AG09309 (cell line): ENCODE data around the gene FLT3.

Experiments
- DNase-seq: peaks from one replicate; pipeline ENCODE4 v3.0.0-alpha.2; 2010; ENCODE audit warnings: low read depth
- H3K4me3 ChIP-seq: 2 replicates; pipeline ENCODE4 v1.5.1; 2011; ENCODE audit warnings: mild to moderate bottlenecking, low read depth, low read length, moderate library complexity; ENCODE audit not compliant: control insufficient read depth
- TF ChIP-seq, protein P1 (sequence below): IDR thresholded peaks from 2 replicates; pipeline ENCODE4 v1.5.1; 2011; ENCODE audit warnings: mild to moderate bottlenecking, low read depth, low read length, inconsistent platforms; ENCODE audit not compliant: insufficient read depth, control insufficient read depth; ENCODE audit errors: missing control alignments

FLT3 gene

DNA sequence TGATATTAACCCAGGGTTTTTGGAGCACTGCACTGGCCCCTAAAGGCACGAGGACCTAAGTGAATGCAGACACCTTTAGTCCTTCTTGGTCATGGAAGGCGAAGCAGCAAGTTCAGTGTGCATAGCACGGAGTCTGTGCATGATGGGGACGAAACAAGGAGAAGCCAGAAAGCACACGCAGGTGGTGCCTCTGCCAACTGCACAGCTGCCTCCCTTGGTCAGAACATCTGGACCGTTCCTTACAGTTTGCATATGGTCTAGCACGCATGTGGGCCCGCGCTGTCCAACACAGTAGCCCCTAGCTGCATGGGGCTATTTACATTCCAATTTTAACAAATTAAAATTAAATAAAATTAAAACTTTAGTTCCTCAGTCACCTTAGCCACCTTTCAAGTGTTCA lies 44.0 kb downstream of the FLT3 start:
- TF ChIP-seq, protein P1, sequence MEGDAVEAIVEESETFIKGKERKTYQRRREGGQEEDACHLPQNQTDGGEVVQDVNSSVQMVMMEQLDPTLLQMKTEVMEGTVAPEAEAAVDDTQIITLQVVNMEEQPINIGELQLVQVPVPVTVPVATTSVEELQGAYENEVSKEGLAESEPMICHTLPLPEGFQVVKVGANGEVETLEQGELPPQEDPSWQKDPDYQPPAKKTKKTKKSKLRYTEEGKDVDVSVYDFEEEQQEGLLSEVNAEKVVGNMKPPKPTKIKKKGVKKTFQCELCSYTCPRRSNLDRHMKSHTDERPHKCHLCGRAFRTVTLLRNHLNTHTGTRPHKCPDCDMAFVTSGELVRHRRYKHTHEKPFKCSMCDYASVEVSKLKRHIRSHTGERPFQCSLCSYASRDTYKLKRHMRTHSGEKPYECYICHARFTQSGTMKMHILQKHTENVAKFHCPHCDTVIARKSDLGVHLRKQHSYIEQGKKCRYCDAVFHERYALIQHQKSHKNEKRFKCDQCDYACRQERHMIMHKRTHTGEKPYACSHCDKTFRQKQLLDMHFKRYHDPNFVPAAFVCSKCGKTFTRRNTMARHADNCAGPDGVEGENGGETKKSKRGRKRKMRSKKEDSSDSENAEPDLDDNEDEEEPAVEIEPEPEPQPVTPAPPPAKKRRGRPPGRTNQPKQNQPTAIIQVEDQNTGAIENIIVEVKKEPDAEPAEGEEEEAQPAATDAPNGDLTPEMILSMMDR: no peak
- no peak overlapping the region for H3K4me3 ChIP-seq
- no peak for DNase-seq

DNA sequence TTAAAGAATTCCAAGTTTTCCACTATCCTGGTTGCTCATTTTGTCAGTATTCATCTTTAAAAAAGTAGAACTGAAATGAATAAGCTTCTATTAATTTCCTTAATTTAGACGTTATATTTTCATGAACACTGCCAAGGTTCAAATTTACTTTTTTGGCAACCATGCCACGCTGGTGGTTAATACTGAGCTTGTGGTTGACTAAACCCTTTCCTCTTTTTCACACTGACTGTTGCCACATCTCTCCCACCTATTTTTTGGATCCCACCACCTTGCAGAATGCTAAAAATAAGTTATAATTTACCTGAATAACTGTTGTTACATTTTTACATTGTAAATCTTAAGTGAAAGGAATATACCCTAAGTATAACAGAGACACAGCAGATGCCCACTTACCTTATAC lies 45.0 kb downstream of the FLT3 start:
- TF ChIP-seq, protein P1: no peak
- DNase-seq: no peak
- H3K4me3 ChIP-seq: no peak overlapping the region

GRCh38 chr13:28052945-28053344 lies 47.4 kb downstream of the FLT3 start:
- H3K4me3 ChIP-seq: no peak overlapping the region
- DNase-seq: no peak
- TF ChIP-seq, protein P1: no peak

DNA sequence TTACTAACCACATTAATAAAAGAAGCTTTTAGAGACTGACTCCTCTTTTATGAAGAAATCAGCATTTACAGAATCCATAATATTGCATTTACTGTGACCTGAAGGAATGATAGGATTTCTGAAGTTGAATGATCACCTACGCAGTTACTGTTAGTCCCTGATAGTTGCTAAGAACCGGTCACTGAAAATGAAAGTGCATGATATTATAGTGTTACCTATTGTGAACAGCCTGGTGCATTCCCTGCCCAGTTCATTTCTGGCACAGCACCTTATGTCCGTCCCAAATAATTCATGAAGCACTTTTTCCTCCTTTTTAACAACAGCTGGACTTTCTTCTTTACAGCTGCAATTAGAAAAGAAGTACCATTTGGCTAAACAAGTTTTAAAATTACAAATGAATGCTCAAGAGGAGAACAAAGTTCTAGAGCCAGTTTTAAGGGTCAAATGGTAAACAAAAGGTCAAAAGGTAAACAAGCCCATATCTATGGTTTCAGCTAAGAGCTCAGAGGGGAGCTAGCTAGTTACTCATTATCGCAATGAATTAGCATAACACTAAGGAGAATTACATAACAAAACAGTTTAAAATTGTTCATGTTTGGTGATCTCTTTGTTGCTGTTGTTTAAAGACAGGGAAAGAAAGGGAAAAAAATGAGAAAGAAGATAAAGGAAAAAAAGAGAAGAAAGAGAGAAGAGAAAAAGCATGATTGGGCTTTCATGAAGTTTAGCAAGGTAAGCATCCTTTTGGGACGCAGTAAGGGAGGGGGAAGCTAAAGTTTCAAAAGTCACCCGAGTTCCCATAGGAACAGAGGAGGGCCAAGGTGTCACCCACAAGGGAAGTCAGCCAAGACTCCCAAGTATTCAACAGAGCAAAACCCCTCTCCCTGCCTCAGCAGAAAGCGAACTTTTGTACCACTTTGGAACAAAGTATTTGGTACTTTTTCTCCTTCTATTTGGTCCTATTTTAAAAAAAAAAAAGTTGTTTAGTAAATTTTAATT lies 50.2 kb downstream of the FLT3 start:
- DNase-seq: no peak
- TF ChIP-seq, protein P1: no peak
- H3K4me3 ChIP-seq: no peak overlapping the region

DNA sequence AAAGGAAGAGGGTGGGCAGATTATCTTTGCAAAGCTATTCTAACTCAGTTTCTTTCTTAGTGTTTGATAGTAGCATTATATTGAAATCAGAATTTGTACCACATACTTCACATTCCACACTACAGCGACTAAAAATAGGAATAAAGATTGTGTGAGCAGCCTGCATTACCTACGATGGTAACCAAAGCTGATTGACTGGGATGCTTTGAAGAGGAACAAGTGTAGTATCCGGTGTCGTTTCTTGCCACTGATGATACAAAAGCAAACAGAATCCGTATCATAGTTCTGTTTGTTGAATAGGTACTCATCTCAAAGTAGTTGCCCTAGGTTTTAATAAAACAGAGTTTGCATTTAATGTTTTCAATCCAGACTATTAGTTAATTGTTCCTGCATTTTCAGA lies 51.2 kb downstream of the FLT3 start:
- TF ChIP-seq, protein P1: no peak
- no peak overlapping the region for H3K4me3 ChIP-seq
- no peak for DNase-seq

- DNase-seq: no peak
- TF ChIP-seq, protein P1: no peak
- no peak overlapping the region for H3K4me3 ChIP-seq
Measured at GRCh38 chr13:28048768-28049167, 51.6 kb downstream of the FLT3 start.
